ENCODE measurements around the gene ERCC3.
"Not testable (repeated sequence)": the region's sequence is repeated elsewhere in the genome, so short reads cannot be mapped to it uniquely, and the experiment has no call there.

The ERCC3 gene

DNA sequence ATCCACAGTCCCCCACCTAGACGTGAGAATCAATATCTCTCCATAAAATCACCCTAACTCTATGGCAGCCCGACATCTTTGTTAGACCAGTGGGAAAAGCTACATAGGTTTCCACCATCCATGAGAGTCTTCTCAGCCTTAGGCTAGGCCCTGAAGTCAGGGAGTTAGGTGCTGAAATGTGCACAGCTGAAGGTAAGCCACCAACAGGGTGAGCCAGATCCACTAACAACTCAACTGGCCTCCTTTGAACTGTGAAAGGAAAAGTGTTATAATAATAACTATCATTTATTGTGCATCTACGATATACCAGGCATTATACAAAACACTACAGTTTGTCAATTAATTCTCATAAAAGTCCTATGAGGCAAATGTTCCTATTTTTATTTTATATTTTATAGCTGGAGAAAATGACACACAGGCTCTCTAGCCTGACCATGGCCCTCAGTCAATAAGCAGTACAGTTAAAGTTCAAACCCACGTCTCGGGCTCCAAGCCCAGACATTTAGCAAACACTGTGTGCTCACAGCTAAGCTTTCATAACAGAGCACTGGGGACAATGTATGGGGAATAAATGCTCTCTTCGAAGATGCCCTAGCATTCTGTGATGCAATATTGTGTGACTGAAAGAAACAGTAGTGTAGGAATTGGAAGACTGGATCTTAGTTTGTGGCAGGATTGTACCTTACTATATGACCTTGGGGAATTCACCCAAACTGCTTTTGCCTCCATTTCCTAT is 62.6 kb downstream of the ERCC3 start:
- in situ Hi-C loops (cut with HindIII; ENCODE audit: low pct_unique_long_range_greater_than_20kb, low sequenced_read_pairs), result no loop called here

DNA sequence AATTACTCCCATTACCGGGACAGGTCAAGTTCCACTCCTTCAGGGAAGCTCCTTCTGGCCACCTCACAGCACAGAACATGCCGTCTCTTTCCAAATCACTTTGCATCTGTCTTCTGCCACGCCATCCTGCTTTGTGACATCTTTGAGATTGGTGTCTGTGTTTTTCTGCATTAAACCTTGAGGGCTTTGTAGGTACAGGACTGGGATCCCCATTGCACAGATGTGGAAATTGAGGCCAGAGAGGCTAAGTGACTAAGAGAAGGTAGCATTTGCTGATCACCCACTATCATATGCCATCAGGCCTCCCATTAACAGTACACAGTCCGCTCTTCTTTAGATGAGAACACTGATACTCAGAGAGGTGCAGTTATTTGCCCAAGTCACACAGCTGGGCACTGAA is 64.4 kb downstream of the ERCC3 start:
- in situ Hi-C loops (cut with HindIII; ENCODE audit: low pct_unique_long_range_greater_than_20kb, low sequenced_read_pairs), result no loop called here
- no peak for TF ChIP-seq JUND (IDR thresholded peaks at IDR 0.05; ENCODE audit: low read depth)
- no peak for DNase-seq (ENCODE audit: low read depth in 1 of 2, low spot score in 1 of 2)

More for the DNA sequence above, 62.6 kb downstream of the ERCC3 start:
- no peak for TF ChIP-seq JUND (IDR thresholded peaks at IDR 0.05; ENCODE audit: low read depth)
- DNase-seq (ENCODE audit: low read depth in 1 of 2, low spot score in 1 of 2), result no peak

DNA sequence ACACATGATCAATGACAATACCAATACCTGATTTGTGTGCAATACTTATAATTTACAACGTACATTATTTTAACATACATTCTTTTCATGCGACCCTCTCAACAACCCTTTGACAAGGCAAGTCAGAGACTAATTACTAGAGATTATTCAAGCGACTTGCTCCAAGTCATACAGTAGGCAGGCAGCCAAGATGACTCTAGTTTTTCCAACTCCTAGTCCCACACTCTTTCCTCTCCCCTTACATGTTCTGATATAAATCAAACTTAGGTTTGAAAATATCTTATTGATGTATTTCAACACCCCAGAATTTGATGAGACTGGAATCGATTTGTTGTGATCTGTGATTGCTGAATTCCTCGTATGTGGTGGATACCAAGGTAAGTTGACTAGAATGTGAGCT is 65.8 kb downstream of the ERCC3 start:
- no peak for DNase-seq (ENCODE audit: low read depth in 1 of 2, low spot score in 1 of 2)
- TF ChIP-seq JUND (IDR thresholded peaks at IDR 0.05; ENCODE audit: low read depth), result no peak
- in situ Hi-C loops (cut with HindIII; ENCODE audit: low pct_unique_long_range_greater_than_20kb, low sequenced_read_pairs), result no loop called here

DNA sequence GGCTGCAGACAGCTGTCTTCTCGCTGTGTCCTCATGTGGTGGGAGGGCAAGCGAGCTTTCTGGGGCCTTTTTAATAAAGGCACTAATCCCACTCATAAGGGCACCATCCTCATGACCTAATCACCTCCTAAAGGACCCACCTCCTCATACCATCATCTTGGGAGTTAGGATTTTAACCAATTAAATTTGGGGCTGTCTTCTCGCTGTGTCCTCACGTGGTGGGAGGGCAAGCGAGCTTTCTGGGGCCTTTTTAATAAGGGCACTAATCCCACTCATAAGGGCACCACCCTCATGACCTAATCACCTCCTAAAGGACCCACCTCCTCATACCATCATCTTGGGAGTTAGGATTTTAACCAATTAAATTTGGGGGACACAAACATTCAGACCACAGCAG is 66.7 kb downstream of the ERCC3 start:
- in situ Hi-C loops (cut with HindIII; ENCODE audit: low pct_unique_long_range_greater_than_20kb, low sequenced_read_pairs); DNase-seq (ENCODE audit: low read depth in 1 of 2, low spot score in 1 of 2): not testable (repeated sequence)

DNA sequence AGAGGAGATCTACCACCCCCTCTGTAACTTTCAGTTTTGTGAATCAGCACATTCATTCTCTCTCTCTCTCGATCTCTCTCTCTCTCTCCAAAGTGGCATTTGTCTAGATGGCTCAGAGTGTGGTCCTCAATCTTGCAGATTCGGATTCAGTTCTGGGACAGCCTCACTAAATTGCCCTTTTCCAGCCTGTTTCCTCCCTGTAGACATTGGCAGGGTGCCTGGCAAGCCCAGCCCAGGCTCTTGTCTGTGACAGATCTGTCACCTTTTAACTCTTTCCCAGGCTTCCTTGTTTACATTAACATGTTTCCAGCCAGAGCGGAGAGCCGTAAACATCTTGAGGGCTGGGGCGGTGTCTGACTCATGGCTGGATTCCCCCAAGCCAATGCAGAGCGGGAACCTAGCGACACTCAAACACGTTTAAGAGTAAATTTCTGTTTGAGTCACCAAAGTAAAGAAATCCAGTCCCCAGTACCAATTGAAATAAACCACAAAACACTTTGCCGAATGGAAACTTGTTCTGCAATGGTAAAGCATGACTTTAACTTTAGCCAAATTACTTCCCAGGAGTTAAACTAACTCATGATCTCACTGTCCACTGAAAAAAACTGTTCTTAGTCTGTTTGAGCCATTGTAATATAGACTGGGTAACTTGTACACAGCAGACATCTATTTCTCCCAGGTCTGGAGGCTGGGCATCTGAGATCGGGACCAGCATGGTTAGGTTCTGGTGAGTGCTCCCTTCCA is 67.3 kb downstream of the ERCC3 start:
- in situ Hi-C loops (cut with HindIII; ENCODE audit: low pct_unique_long_range_greater_than_20kb, low sequenced_read_pairs), result no loop called here

DNA sequence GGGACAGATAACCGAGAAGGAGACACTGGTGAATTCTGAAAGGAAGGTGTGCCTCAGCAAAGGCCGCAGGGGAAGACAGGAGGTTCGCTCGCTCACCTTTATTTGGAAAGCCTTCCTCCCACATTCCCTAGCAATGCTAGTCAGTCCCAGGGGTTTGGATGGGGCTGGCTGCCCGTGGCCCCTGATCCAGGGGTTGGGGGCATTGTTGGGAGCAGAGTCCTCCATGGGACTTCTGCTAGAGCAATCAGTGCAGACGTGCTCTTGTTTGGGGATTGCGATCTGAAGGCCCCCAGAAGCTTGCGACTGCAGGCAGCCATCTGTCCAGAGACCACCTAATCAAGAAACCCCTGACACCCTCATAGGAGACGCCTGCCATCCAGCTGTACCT is 67.8 kb downstream of the ERCC3 start:
- DNase-seq (ENCODE audit: low read depth in 1 of 2, low spot score in 1 of 2), result peak in 1 of 2 experiments; percentile 37
- in situ Hi-C loops (cut with HindIII; ENCODE audit: low pct_unique_long_range_greater_than_20kb, low sequenced_read_pairs), result no loop called here
- no peak for TF ChIP-seq JUND (IDR thresholded peaks at IDR 0.05; ENCODE audit: low read depth)

More for the DNA sequence above, 67.3 kb downstream of the ERCC3 start:
- peak; percentile 43 to 92 for DNase-seq (ENCODE audit: low read depth in 1 of 2, low spot score in 1 of 2)
- TF ChIP-seq JUND (IDR thresholded peaks at IDR 0.05; ENCODE audit: low read depth), result peak; percentile 77

DNA sequence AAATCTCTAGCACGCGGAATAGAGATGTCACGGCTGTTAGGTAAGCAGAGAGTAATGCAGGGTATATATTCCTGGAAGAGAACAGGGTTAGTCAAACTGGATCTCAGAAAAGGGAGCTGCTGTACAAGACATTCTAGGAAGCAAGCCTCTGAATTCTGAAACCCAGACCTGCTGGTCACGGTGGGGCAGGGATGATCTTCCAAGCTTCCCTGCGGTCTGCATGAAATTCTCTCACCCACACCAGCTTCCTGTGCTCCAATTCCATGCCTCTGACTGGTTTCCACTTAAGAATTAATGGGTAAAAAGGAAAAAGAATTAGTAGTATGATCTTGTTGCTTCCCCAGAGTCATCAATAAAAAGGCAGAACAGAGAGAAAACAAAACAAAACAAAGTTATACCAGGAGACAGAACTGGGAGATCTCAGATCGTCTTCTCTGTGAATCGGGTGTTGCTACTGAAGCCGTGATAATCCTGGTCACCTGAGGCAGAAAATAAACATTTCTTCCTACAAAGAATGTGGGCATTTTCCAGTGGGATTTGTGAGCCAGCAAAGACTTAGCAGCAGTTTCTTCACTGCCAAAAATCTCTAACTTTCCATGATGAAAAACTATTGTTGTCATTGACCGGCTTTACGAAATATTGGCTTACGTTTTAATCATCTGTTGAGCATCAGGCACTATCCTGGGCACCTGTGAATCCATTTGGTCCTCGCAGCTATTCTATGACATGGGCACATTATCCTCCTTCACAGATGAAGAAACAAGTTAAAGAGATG is 68.6 kb downstream of the ERCC3 start:
- peak in 1 of 2 experiments; percentile 56 for DNase-seq (ENCODE audit: low read depth in 1 of 2, low spot score in 1 of 2)
- in situ Hi-C loops (cut with HindIII; ENCODE audit: low pct_unique_long_range_greater_than_20kb, low sequenced_read_pairs), result no loop called here
- no peak for TF ChIP-seq JUND (IDR thresholded peaks at IDR 0.05; ENCODE audit: low read depth)

DNA sequence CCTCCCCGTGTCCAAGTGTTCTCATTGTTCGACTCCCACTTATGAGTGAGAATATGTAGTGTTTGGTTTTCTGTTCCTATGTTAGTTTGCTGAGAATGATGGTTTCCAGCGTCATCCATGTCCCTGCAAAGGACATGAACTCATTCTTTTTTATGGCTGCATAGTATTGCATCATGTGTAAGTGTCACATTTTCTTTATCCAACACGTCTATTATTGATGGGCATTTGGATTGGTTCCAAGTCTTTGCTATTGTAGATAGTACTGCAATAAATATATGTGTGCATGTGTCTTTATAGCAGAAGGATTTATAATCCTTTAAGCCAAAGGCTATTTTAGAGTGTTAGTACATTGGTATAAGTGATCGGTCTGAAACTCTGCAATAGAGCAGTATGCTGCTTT is 69.8 kb downstream of the ERCC3 start:
- in situ Hi-C loops (cut with HindIII; ENCODE audit: low pct_unique_long_range_greater_than_20kb, low sequenced_read_pairs); DNase-seq (ENCODE audit: low read depth in 1 of 2, low spot score in 1 of 2): not testable (repeated sequence)

DNA sequence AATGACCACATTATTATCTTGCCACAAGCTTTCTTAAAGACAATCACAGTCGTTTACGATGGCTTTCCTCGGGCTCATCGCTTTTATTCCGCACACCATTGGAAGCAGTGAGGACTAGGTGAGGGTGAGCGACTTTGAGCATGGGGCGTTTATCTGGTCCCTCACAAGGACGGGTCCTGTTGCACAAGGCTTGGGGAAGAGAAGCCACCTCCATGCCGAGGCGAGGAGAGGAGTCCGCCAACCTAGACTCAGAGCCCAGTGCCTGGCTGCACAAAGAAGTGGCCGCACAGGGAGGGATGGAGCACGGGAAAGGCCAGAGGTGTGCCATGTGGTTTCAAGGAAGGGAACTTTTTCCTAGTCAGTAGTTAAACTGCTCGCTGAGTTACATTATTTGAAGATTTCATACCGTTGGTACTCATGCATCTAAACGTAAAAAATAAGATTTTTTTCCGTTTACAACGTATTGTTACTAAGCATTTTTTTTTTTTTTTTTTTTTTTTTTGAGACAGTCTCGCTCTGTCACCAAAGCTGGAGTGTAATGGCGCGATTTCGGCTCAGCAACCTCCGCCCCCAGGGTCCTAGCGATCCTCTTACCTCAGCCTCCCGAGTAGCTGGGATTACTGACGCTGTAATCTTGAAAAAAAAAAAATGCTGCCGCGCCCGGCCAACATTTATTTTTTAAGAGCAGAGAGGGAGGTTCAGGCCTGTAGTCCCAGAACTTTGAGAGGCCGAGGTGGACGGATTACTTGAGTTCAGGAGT is 73.0 kb downstream of the ERCC3 start:
- in situ Hi-C loops (cut with HindIII; ENCODE audit: low pct_unique_long_range_greater_than_20kb, low sequenced_read_pairs), result no loop called here
- TF ChIP-seq JUND (IDR thresholded peaks at IDR 0.05; ENCODE audit: low read depth), result no peak
- DNase-seq (ENCODE audit: low read depth in 1 of 2, low spot score in 1 of 2), result no peak

DNA sequence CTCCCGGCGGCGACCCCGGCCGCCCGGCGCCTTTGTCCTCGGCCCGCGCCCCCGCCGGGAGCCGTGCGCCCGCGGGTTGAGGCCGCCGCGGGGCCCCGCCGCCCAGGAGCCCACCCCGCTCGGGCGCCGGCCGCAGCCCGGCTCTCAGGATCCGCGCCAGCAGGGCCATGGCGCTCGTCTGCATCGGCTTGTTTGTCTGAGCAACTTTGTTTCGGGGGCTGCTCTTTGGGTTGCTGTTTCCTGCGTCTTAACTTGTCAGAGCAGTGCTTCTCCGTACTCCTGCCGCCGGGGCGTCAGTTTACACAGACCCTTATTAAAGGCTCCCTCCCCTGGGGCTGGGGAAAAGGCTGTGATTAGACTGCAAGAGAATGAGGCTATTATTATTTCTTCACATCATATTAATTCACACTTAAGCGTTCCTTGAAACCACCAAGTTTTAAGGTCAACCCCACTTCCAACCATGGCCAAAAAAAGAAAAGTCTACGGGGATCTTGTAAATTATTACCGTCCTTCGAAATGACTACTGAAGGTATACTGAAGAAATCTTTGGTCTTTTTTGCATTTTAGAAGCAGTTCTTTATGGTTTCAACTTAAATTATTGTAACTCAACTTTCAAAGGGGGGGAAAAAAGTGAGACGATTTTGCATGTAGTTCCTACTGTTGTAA is 73.7 kb downstream of the ERCC3 start, which contains the start of gene CYP27C1:
Gene CYP27C1, minus strand, starts transcription at position 198 of the 666 bp plus-strand sequence. Its CDS starts 29 bp downstream, at position 169.
- in situ Hi-C loops (cut with HindIII; ENCODE audit: low pct_unique_long_range_greater_than_20kb, low sequenced_read_pairs), result no loop called here
- no peak for TF ChIP-seq JUND (IDR thresholded peaks at IDR 0.05; ENCODE audit: low read depth)
- DNase-seq (ENCODE audit: low read depth in 1 of 2, low spot score in 1 of 2), result no peak

DNA sequence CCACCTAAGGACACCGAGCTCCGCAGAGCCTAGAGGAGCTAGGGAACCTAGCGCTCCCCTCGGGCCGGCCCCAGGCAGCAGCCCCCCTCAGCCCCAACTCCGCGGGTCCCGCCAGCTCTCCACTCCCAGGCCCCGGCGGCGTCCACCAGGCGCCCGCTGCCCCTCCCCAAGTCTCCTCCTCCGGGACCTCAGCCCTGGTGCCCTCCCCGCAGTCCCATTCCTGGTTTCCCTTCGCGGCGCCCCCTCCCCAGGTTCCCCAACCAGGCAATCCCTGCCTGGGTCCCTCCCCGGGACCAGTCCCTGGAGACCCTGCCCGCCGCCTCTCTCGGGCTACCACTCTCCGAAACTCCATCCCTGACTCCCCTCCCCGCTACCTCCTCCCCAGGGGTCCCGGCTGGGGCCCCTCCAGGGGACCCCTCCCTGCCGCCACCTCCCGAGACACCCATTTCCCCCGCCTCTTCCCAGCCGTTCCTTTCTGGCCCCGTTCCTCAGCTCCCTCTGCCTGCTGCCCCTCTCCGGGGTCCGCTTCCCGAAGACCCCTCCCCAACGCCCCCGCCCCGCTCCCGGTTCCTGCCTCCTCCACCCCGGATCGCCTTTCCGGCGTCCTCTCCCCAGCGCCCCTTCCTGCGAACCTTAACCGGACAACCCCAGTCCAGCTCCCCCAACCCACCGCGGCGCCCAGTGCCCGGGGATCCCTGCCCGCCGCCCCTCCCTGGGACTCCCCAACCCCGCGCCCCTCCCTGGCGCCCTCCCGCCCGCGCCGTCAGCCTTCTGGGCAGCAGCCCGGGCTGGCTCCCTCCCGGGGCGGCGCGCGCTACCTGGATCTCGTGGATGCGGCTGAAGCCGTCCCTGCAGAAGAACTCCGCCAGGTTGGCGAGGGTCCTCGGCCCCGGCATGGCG is 74.5 kb downstream of the ERCC3 start:
- TF ChIP-seq JUND (IDR thresholded peaks at IDR 0.05; ENCODE audit: low read depth), result no peak
- in situ Hi-C loops (cut with HindIII; ENCODE audit: low pct_unique_long_range_greater_than_20kb, low sequenced_read_pairs), result no loop called here
- DNase-seq (ENCODE audit: low read depth in 1 of 2, low spot score in 1 of 2), result no peak
